ENCODE data around the gene HPSE. TPM values are rescaled to one million over a fixed set of nuclear protein-coding genes. Genes with fewer than 3 reads are reported as not detected.
"Not testable (repeated sequence)": the region's sequence is repeated elsewhere in the genome, so short reads cannot be mapped to it uniquely, and the experiment has no call there.

HPSE gene
- total and polyA plus RNA-seq, 7 donors: 0.06 to 0.64 (median 0.34) TPM

- Histone ChIP-seq H3K27ac (no peak overlapping the region), H3K4me3 (no peak overlapping the region), H3K36me3 (ENCODE audit: insufficient read depth in 1 of 2, low read depth in 1 of 2) (no peaks in the 10 kb centered on the region), H3K9me3 (no peaks in the 10 kb centered on the region), H3K27me3 (ENCODE audit: insufficient read depth in 3 of 3, low read length in 2 of 3) (no peaks in the 10 kb centered on the region), H3K4me1 (no peaks in the 10 kb centered on the region)
- intact Hi-C loops (cut with DNase I): no loop called here
- ATAC-seq (no peak), DNase-seq (no peak)
- TF ChIP-seq CTCF (IDR thresholded peaks at IDR 0.05): no peak
- WGBS, 3 donors: 78 to 81% (median 81%) methylated on average over 8 of the region's 8 CpGs
Measured at GRCh38 chr4:83293305-83294046, 41.2 kb downstream of the HPSE start.

- ATAC-seq; H3K9me3 ChIP-seq; H3K36me3 ChIP-seq (ENCODE audit: insufficient read depth in 1 of 2, low read depth in 1 of 2); intact Hi-C loops (cut with DNase I); H3K4me3 ChIP-seq; H3K27ac ChIP-seq; H3K27me3 ChIP-seq (ENCODE audit: insufficient read depth in 3 of 3, low read length in 2 of 3); H3K4me1 ChIP-seq; DNase-seq: not testable (repeated sequence)
- 69 to 74% (median 70%) methylated on average over 3 of the region's 3 CpGs for WGBS, 3 donors
Measured at GRCh38 chr4:83290059-83290774, 44.4 kb downstream of the HPSE start.

GRCh38 chr4:83288381-83288780, 46.3 kb downstream of the HPSE start:
- not testable (repeated sequence) for H3K4me3 ChIP-seq; H3K27ac ChIP-seq; H3K9me3 ChIP-seq; H3K27me3 ChIP-seq (ENCODE audit: insufficient read depth in 3 of 3, low read length in 2 of 3); H3K36me3 ChIP-seq (ENCODE audit: insufficient read depth in 1 of 2, low read depth in 1 of 2); ATAC-seq; DNase-seq
- intact Hi-C loops (cut with DNase I): loop anchor here in 1 of 2 donors (10.0 kb wide), 1 partner anchor 824 kb away; no protein-coding TSS in a partner anchor
- 28 to 38% (median 36%) methylated on average over 1 of the region's 1 CpG for WGBS, 3 donors
- H3K4me1 ChIP-seq: peaks cover 13% of the 10 kb centered on the region

GRCh38 chr4:83285055-83285407, 49.6 kb downstream of the HPSE start:
- no peaks in the 10 kb centered on the region for H3K36me3 ChIP-seq (ENCODE audit: insufficient read depth in 1 of 2, low read depth in 1 of 2)
- DNase-seq (no peak), ATAC-seq (peak in 3 of 4 donors; percentile 18 to 61 (median 28))
- TF ChIP-seq CTCF (IDR thresholded peaks at IDR 0.05): no peak
- H3K27me3 ChIP-seq (ENCODE audit: insufficient read depth in 3 of 3, low read length in 2 of 3): no peaks in the 10 kb centered on the region
- WGBS, 3 donors: 0 to 3% (median 1%) methylated on average over 9 of the region's 9 CpGs
- intact Hi-C loops (cut with DNase I): loop anchor here in 1 of 2 donors (2.0 to 10.0 kb wide), 2 partner anchors 170 to 820 kb away; partner anchors contain the start of gene HELQ
- peak overlapping the region; percentile 99 for H3K27ac ChIP-seq
- peak overlapping the region; percentile 82 for H3K4me3 ChIP-seq
- no peaks in the 10 kb centered on the region for H3K9me3 ChIP-seq
- H3K4me1 ChIP-seq: peaks cover 23% of the 10 kb centered on the region

GRCh38 chr4:83284193-83285054, 50.2 kb downstream of the HPSE start, which contains the start of gene COQ2:
Gene COQ2 (minus strand): TSS chr4:83284798. CDS start chr4:83284764, 34 bp downstream.
- H3K4me3 ChIP-seq: peak within 1 kb of the TSS; percentile 82
- WGBS, 3 donors: 0 to 1% (median 0%) methylated on average over 65 to 76 of the region's 76 CpGs
- H3K9me3 ChIP-seq: no peaks in the 10 kb centered on the region
- H3K27me3 ChIP-seq (ENCODE audit: insufficient read depth in 3 of 3, low read length in 2 of 3): no peaks in the 10 kb centered on the region
- H3K36me3 ChIP-seq (ENCODE audit: insufficient read depth in 1 of 2, low read depth in 1 of 2): no peaks in the 10 kb centered on the region
- peak within 1 kb of the TSS; percentile 99 for H3K27ac ChIP-seq
- peak; percentile 95 to 97 (median 96) for ATAC-seq
- intact Hi-C loops (cut with DNase I): loop anchor here in 1 of 2 donors (2.0 to 10.0 kb wide), 4 partner anchors 170 to 820 kb away; partner anchors contain the start of gene HELQ
- peaks cover 23% of the 10 kb centered on the region for H3K4me1 ChIP-seq
- peak; percentile 97 to 99 for DNase-seq
- TF ChIP-seq CTCF (IDR thresholded peaks at IDR 0.05): peak; percentile 20

Data from psoas muscle (tissue), 8 donors.